HG03103 (cell line): ENCODE measurements around the gene PCDHB11.
"Not testable (repeated sequence)": the region's sequence is repeated elsewhere in the genome, so short reads cannot be mapped to it uniquely, and the experiment has no call there.

Experiments used
- ATAC-seq: cut with Tn5 transposase; IDR thresholded peaks from one replicate; pipeline ENCODE4 v1.9.1; 2021; ENCODE audit warnings: low read depth; ENCODE audit not compliant: unreplicated experiment

The PCDHB11 gene

GRCh38 chr5:141199359-141200235 lies at the start of gene PCDHB11:
PCDHB11 (plus strand) TSS chr5:141199627; CDS start chr5:141199775, 148 bp downstream.
- no peak for ATAC-seq

- ATAC-seq: no peak
These were observed 49.6 kb upstream of the PCDHB11 start, which contains the start of gene PCDHB6 for GRCh38 chr5:141149812-141150211. PCDHB6 (plus strand) TSS chr5:141150057; CDS start chr5:141150258, 201 bp downstream.

GRCh38 chr5:141150224-141150992 lies 49.0 kb upstream of the PCDHB11 start:
- no peak for ATAC-seq

GRCh38 chr5:141150993-141151325 lies 48.5 kb upstream of the PCDHB11 start:
- no peak for ATAC-seq

- not testable (repeated sequence) for ATAC-seq
These were observed 47.8 kb upstream of the PCDHB11 start for GRCh38 chr5:141151632-141152031.

GRCh38 chr5:141152096-141152495 lies 47.3 kb upstream of the PCDHB11 start:
- not testable (repeated sequence) for ATAC-seq

- no peak for ATAC-seq
These were observed 43.7 kb upstream of the PCDHB11 start for GRCh38 chr5:141155540-141156374.

- not testable (repeated sequence) for ATAC-seq
These were observed 42.1 kb upstream of the PCDHB11 start for GRCh38 chr5:141157356-141157755.

- not testable (repeated sequence) for ATAC-seq
These were observed 41.5 kb upstream of the PCDHB11 start for GRCh38 chr5:141157901-141158300.

- no peak for ATAC-seq
These were observed 26.8 kb upstream of the PCDHB11 start, which contains the start of gene PCDHB7 for GRCh38 chr5:141172381-141173204. PCDHB7 (plus strand) TSS chr5:141172644; CDS start chr5:141172836, 192 bp downstream.

GRCh38 chr5:141174291-141175104 lies 24.9 kb upstream of the PCDHB11 start:
- ATAC-seq: not testable (repeated sequence)

GRCh38 chr5:141175933-141176332 lies 23.5 kb upstream of the PCDHB11 start:
- no peak for ATAC-seq

GRCh38 chr5:141177577-141178191 lies 21.7 kb upstream of the PCDHB11 start, which contains the start of gene PCDHB8:
PCDHB8 (plus strand) TSS chr5:141177790; CDS start chr5:141178035, 245 bp downstream.
- not testable (repeated sequence) for ATAC-seq

- not testable (repeated sequence) for ATAC-seq
These were observed 20.1 kb upstream of the PCDHB11 start for GRCh38 chr5:141179371-141179770.

GRCh38 chr5:141179876-141180275 lies 19.6 kb upstream of the PCDHB11 start:
- not testable (repeated sequence) for ATAC-seq

GRCh38 chr5:141180313-141180712 lies 19.1 kb upstream of the PCDHB11 start:
- no peak for ATAC-seq

GRCh38 chr5:141182248-141182647 lies 17.2 kb upstream of the PCDHB11 start, which contains the start of gene PCDHB16:
PCDHB16 (plus strand) TSS chr5:141182387; CDS start chr5:141182560, 173 bp downstream.
- ATAC-seq: no peak
